ENCODE results near the gene GP1BB. TPM values are rescaled to one million over a fixed set of nuclear protein-coding genes. Genes with fewer than 3 reads are reported as not detected.

The GP1BB gene
- total RNA-seq, 2 experiments from 2014 or later = not detected

Other genes with a start within 250 kb of the GP1BB start
- 100 to 1,000 TPM in 1 of 2 experiments, 10 to 100 TPM in 1; 93.1 to 114 TPM for gene UFD1, start 244.3 kb upstream of the GP1BB start, total RNA-seq
- gene CDC45, start 243.6 kb upstream of the GP1BB start, total RNA-seq = 10 to 100 TPM; 59.5 to 65.7 TPM
- gene CLDN5, start 199.1 kb upstream of the GP1BB start, total RNA-seq = under 1 TPM; 0.25 to 0.40 TPM
- gene SEPTIN5, start 9.0 kb upstream of the GP1BB start, total RNA-seq = not detected
- gene TBX1, start 37.2 kb downstream of the GP1BB start, total RNA-seq = not detected
- 1 to 10 TPM; 5.3 to 7.3 TPM for gene GNB1L, start 131.3 kb downstream of the GP1BB start, total RNA-seq
- 10 to 100 TPM; 21.4 to 21.5 TPM for gene RTL10, start 131.3 kb downstream of the GP1BB start, total RNA-seq
- 10 to 100 TPM; 71.8 to 74.8 TPM for gene COMT, start 218.2 kb downstream of the GP1BB start, total RNA-seq
- 10 to 100 TPM; 19.3 to 21.9 TPM for gene TXNRD2, start 218.3 kb downstream of the GP1BB start, total RNA-seq